T-helper 9 cell (primary cell): ENCODE measurements around the gene TAPT1.

ENCODE experiments used
- DNase-seq: peaks from one replicate; pipeline ENCODE4 v3.0.0-alpha.2; 2020

TAPT1 gene

GRCh38 chr4:16245241-16245640 lies 19.0 kb upstream of the TAPT1 start:
- no peak for DNase-seq

DNA sequence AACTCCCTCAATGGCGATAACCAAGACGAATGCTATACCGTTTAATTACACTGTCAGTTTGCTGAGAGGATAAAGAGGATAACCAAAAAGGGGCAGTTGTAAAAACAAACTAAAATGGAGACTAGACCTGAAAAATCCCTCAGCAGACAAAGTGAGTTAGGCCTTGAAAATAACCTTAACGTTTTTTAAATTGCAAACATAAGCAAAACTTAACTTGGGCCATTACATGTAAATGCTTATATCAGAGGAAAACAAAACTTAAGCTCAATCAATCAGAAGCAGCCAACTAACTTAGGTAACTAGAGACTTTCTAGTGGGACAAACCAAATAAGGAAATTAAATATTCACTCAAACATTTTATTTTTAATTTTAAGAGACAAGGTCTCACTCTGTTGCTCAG lies 17.0 kb upstream of the TAPT1 start:
- DNase-seq, result no peak

- no peak for DNase-seq
Measured at GRCh38 chr4:16240300-16240699, 14.0 kb upstream of the TAPT1 start.

DNA sequence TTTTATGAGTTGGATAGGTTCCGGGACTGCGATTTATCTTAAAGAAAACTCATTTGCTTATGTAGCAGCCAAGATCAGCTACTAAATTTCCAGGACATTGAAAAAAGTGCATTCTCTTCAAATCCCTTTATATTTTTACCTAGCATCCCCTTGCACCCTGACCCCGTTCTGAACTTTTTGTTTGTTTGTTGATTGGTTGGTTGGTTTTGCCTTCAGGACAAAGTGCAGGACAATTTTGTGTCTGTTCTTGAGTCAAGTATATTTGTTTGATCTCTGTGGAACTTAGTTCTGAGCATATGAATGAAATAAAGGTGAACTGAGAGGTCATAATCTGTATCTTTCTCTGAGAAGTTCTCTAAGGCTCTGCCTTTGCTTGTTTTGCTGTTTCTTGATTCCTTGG lies 12.8 kb upstream of the TAPT1 start:
- no peak for DNase-seq

DNA sequence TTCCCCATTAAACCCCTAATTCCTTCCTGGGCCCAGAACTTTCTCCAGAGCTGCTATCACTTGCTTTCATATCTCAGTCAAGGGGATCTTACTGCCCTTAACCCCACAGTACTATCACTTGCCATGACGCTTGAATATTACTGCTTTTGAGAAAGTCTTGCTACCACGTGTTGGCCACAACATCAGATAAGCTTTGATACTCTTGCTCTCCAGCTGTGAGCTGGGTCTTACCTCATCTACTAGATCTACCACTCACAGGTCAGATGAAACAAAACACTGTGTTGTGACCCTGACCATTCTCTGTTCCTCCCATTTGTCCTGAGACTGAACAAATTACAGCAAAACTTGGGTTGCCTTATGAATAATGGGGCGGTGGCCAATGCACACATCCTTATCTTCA lies 12.1 kb upstream of the TAPT1 start:
- DNase-seq, result no peak

DNA sequence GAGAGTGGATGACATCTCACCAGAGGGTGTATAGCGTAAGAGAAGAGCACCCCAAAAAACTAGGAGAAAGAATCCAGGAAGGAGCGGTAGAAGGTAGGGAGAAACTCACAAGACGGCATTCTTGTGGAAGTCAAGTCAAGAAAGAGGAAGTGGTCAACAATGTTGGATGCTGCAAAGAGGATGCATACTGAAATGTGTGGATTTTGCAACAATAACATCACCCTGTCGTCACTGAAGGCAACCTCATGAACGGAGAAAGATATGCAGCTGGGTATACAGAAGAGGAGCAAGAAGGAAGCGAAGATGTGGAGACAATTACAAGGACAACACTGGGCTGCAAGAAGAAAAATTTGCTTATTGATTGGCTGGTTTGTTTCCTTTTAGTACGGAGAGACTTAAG lies 11.4 kb upstream of the TAPT1 start:
- no peak for DNase-seq

DNA sequence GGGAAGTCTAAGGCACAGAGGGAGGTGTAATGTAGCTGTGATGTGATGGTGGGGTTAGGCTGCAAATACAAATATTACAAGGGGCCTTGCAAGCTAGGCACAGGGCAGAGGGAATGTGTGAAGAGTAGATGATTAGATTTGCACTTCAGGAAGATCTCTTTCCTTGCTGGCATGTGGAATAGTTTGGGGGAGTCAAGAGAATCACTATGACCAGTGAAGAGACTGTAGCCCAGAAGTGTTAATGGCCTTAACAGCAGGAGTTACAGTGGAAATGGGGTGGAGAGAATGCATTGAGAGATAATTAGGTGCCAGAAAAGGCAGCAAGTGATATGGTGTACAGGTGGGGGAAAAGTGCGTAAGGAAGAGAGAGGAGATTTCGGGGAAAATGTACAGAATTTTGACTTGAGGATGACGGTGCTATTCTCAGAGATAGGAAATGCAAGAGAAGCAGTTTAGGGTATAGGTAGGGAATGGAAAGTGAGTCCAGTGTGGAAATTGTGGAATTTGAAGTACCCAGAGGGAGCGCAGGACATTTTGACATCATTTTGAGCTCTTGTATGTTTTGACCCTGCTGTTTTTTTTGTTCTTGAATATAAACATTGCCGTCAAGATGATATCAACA lies 10.2 kb upstream of the TAPT1 start:
- DNase-seq, result no peak

- no peak for DNase-seq
Measured at GRCh38 chr4:16235209-16235608, 8.9 kb upstream of the TAPT1 start.

GRCh38 chr4:16233569-16234177 lies 7.4 kb upstream of the TAPT1 start:
- DNase-seq, result no peak

- DNase-seq, result no peak
Measured at GRCh38 chr4:16231570-16232245, 5.4 kb upstream of the TAPT1 start.

GRCh38 chr4:16230308-16230707 lies 4.0 kb upstream of the TAPT1 start:
- no peak for DNase-seq

DNA sequence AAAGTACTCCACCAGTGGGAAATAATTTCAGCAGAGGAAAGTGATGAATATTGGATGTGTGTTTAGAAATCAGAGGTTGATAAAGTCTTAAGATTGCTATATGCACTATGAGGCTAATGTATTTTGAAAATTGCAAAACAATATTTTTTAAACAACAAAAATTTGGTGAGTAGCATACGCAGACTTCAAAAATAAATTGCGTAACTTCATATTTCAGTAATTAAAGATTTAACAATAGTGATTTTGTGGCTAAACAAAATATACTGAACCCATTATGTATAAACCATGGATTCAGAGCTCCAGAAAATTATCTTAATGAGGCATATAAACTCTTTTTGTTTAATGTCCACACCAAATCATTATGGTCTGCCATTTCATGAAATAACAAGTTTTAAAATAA lies 3.3 kb upstream of the TAPT1 start:
- no peak for DNase-seq

GRCh38 chr4:16227462-16227868 lies 1.2 kb upstream of the TAPT1 start:
- DNase-seq, result no peak

DNA sequence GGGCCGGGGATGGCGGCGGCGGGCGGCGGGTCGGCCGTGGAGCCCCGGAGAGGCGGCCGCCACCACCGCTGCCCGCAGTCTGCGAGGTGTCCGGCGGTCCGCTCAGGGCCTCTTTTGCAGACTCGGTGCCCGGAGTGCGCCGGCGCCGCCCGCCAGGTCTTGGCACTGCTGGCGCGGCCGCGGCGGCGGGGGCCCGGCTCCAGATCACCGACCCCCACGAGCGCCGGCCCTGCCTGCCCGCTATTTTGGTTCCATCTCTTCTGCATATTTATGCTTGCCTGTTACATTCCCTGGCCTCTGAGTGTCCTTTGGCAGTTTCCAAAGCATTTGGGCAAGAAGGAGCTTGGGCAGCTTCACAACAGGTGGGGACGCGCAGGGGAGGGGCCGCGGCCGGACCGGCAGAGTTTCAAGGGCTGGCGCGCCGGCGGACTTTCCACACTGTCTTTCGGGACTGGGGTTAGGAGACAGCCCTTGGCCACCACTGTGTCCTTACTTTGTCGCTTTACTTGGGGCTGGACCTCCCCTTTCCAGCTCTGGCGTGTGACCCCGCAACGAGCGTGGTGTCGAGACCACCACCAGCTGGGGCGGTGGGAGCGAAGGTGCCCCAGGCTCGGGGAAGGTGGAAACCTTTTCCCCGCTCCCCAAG lies 668 bp upstream of the TAPT1 start:
- DNase-seq, result peak; percentile 24

GRCh38 chr4:16225167-16225862 lies 956 bp downstream of the TAPT1 start:
- no peak for DNase-seq

DNA sequence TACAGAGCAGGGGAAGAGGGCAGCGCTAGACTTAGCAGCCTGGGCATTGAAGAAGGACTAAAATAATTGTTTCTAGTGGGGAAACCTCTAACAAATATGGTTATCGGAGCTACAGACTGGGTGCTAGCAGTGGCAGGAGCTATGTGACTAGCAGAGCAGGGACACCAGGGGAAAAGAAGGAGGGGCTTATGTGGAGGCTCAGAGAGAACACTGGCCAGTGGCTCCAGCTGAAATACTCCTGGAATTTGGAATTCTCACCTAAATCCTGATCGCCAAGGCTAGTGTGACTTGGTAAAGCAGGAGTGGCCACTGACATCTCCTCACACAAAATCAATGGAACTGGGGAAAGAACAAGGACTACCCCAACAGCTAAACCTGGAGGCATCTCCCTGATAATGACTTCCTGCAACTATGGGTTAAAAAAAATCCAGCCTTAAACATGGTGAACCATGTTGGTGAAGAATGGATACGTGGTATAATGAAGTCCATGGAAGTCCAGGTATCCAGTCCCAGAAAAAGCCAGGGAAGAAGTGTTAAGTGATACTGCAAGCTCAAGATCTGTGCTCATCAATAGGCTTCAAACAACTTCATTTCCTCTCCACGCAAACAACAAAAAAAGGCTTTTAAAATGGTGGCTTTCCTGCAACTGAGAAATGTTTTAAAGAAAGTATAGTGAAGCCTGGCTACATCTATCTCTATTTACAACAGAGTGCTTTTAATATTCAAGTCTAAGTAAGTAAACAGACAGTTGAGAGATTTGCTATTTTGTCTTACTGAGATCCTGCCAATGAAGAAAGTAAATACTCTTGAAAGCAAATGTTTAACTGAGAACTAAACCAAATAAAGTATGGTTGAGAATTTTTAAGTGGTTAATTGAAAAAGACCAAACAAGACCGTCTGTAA lies 1.8 kb downstream of the TAPT1 start:
- DNase-seq, result no peak

- DNase-seq, result no peak
Measured at GRCh38 chr4:16222957-16223527, 3.2 kb downstream of the TAPT1 start.

DNA sequence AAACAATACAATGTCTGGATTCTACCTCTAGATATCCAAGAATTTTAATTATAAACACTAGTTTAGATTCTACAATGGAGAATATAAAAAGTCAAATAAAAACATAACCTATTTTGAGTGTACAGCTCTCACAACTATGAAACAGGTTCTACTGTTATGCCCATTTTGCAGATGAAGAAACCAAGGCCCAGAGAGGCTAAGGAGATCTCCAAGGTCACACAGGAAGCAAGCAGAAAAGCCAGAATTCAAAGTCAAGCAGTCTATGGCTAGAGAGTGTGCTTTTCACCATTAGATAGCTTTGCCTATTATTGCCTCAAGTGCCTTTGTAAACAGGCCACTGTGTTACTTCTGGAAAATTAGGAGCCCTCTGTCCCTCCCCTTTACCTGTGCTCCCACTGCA lies 7.3 kb downstream of the TAPT1 start:
- DNase-seq, result no peak

DNA sequence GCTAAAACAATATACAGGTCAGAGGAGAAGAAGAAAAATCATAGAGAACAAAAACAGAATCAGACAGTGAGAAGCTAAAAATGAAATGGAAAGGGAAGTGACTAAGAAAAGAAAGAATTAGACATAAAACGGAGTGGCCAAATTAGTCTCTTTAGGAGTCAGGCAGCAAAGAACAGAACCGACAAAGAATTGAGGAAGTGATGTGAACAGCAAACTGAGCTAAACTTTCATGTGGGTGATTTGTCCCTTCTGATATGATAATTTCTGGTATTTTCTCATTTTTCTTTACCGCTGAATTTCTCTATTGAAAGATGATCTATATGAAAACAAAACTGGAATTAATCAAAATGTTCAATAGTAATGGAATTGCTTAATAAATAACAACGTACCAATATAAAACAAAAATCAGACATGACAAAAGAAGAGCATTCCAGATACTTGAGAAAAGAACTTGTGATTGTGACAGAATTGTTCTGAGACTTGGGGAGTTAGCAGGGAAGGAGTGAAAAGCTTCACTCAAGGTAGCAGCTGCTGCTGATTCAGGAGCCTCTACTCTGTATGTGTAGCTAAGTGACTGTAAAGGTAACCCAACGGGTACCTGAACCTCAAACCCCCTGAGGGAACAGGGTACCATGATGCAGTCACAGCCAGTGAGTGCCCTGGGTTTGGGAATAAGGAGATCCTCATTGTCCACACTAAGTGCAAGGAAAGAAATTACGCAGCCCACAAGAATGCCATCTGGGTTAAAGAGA lies 8.8 kb downstream of the TAPT1 start:
- DNase-seq, result no peak

GRCh38 chr4:16213121-16213520 lies 13.2 kb downstream of the TAPT1 start:
- DNase-seq, result no peak

DNA sequence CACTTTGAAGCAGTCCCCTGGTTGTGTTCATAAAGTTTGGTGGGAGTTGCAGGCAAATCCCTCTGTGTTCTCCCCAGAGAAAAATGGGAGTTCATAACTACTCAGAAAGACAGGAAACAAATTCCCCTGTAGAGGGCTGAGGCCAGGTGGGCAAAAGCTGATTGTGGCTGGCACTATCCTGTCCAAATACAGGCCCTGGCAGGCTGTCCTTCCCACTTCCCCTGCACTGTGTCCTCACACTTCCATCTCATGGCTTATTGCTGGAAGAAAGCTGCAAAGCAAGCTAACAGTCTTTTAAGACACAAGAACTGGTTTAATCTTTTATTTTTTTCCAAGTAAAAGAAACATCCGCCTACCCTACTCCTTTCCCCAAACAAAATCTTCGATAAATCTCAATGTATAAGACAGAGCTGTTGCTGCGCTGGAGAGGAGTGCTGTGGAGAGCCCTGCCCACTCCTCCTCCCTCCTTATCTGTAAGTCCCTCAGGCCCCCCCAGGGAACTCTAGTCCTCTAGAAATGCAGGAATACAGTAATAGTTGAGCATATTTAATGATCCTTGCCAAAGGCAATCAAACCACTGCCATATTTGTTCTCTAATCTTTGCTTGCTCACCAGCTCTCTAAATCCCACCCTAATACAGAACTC lies 14.0 kb downstream of the TAPT1 start:
- DNase-seq, result no peak
